Measurements from ENCODE around the gene PTX4. TPM values are rescaled to one million over a fixed set of nuclear protein-coding genes. Genes with fewer than 3 reads are reported as not detected.

Gene PTX4
- total RNA-seq, 1 donor from 2014 or later = not detected

DNA sequence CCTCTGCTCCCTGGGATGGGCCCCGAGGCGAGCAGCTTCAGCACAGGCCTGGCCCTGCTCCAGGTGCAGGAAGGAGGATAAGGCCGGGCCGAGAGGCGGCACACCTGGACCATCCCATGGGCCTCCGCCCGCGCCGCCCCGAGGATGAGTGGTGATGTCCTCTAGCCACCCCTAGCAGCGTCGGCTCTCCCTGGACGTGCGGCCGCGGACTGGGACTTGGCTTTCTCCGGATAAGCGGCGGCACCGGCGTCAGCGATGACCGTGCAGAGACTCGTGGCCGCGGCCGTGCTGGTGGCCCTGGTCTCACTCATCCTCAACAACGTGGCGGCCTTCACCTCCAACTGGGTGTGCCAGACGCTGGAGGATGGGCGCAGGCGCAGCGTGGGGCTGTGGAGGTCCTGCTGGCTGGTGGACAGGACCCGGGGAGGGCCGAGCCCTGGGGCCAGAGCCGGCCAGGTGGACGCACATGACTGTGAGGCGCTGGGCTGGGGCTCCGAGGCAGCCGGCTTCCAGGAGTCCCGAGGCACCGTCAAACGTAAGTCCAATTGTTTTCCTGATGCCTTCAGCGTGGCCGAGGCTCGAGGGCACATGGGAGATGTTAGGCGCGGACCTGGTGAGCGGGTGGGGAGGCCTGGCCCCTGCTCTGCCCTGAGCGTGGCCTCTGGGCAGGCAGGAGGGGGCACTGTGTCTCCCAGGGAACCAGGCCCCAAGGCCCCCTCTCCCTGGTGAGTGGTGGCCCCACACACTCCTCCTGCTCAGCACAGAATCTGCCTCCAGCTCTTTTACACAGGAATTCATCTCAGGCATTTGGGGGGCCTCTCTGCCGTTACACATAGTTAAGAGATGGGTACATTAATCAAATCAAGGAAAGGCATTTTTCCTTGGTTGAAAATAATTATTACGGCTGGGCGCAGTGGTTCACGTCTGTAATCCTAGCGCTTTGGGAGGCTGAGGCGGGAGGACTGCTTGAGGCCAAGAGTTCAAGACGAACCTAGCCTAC is 45.6 kb upstream of the PTX4 start:
- H3K9me3 Mint-ChIP-seq (ENCODE audit: low read depth) = no peaks in the 10 kb centered on the region
- peak overlapping the region; percentile 73 for H3K4me3 Mint-ChIP-seq (ENCODE audit: unreplicated experiment)
- peaks cover 8% of the 10 kb centered on the region for H3K36me3 Mint-ChIP-seq (ENCODE audit: low read depth)
- DNase-seq (ENCODE audit: low spot score) = no peak
- TF ChIP-seq, protein P1, sequence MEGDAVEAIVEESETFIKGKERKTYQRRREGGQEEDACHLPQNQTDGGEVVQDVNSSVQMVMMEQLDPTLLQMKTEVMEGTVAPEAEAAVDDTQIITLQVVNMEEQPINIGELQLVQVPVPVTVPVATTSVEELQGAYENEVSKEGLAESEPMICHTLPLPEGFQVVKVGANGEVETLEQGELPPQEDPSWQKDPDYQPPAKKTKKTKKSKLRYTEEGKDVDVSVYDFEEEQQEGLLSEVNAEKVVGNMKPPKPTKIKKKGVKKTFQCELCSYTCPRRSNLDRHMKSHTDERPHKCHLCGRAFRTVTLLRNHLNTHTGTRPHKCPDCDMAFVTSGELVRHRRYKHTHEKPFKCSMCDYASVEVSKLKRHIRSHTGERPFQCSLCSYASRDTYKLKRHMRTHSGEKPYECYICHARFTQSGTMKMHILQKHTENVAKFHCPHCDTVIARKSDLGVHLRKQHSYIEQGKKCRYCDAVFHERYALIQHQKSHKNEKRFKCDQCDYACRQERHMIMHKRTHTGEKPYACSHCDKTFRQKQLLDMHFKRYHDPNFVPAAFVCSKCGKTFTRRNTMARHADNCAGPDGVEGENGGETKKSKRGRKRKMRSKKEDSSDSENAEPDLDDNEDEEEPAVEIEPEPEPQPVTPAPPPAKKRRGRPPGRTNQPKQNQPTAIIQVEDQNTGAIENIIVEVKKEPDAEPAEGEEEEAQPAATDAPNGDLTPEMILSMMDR (IDR thresholded peaks at IDR 0.05) = no peak
- H3K27ac Mint-ChIP-seq (ENCODE audit: unreplicated experiment) = peak overlapping the region; percentile 87
- H3K27me3 Mint-ChIP-seq (ENCODE audit: low read depth) = no peaks in the 10 kb centered on the region
- H3K4me1 Mint-ChIP-seq (ENCODE audit: low read depth) = peaks cover 52% of the 10 kb centered on the region

DNA sequence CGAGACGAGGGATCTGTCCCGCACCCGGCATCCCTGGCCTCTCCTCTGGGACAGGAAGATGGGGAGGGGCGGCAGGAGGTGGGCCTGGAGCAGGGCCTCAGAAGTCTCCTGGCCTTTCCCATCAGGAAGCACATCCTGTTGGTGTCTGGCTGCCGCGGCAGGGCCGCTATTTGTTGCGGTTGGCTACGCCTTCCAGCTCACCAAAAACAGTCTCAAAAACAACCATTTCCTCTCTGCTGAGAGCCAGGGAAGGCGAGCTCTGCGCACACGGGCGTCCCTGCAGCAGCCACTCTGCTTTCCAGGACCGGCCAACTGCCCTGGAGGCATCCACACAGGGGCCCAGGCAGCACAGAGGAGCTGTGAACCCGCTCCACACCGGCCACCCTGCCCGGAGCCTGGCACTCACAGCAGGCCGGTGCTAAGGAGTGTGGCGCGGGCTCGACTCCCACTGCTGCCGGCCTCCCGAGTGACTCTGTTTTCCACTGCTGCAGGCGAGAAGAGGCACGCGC is 44.8 kb upstream of the PTX4 start, which contains the start of gene TMEM204:
Gene TMEM204 (plus strand): TSS at position 224 of the 509 bp plus-strand sequence. CDS start 610 bp downstream, outside the sequence.
- H3K4me3 Mint-ChIP-seq (ENCODE audit: unreplicated experiment) = peak within 1 kb of the TSS; percentile 73
- TF ChIP-seq, protein P1 (IDR thresholded peaks at IDR 0.05) = no peak
- DNase-seq (ENCODE audit: low spot score) = no peak
- H3K27ac Mint-ChIP-seq (ENCODE audit: unreplicated experiment) = peak within 1 kb of the TSS; percentile 87
- H3K36me3 Mint-ChIP-seq (ENCODE audit: low read depth) = peaks cover 8% of the 10 kb centered on the region
- H3K4me1 Mint-ChIP-seq (ENCODE audit: low read depth) = peaks cover 52% of the 10 kb centered on the region
- no peaks in the 10 kb centered on the region for H3K9me3 Mint-ChIP-seq (ENCODE audit: low read depth)
- no peaks in the 10 kb centered on the region for H3K27me3 Mint-ChIP-seq (ENCODE audit: low read depth)

DNA sequence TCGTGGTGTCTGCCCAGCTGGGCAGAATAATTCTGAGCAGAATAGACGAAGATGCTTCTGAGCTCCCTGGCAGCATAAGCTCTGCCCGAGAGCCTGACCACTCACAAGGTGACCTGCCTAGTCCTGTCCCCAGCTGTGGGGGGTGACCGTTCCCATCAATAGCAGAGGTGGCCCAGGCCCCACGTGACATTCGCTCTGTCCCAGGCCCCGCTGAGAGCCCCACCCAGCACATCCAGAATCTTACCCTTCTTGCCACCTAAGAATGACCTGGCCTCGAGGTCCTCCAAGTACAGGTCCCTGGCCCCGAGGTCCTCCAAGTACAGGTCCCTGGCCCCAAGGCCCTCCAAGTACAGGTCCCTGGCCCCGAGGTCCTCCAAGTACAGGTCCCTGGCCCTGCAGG is 44.0 kb upstream of the PTX4 start:
- Mint-ChIP-seq H3K27me3 (ENCODE audit: low read depth) (no peaks in the 10 kb centered on the region), H3K4me3 (ENCODE audit: unreplicated experiment) (peak overlapping the region; percentile 19), H3K27ac (ENCODE audit: unreplicated experiment) (peak overlapping the region; percentile 87), H3K36me3 (ENCODE audit: low read depth) (peaks cover 6% of the 10 kb centered on the region), H3K4me1 (ENCODE audit: low read depth) (peaks cover 55% of the 10 kb centered on the region), H3K9me3 (ENCODE audit: low read depth) (no peaks in the 10 kb centered on the region)
- DNase-seq (ENCODE audit: low spot score) = no peak
- TF ChIP-seq, protein P1 (IDR thresholded peaks at IDR 0.05) = no peak

DNA sequence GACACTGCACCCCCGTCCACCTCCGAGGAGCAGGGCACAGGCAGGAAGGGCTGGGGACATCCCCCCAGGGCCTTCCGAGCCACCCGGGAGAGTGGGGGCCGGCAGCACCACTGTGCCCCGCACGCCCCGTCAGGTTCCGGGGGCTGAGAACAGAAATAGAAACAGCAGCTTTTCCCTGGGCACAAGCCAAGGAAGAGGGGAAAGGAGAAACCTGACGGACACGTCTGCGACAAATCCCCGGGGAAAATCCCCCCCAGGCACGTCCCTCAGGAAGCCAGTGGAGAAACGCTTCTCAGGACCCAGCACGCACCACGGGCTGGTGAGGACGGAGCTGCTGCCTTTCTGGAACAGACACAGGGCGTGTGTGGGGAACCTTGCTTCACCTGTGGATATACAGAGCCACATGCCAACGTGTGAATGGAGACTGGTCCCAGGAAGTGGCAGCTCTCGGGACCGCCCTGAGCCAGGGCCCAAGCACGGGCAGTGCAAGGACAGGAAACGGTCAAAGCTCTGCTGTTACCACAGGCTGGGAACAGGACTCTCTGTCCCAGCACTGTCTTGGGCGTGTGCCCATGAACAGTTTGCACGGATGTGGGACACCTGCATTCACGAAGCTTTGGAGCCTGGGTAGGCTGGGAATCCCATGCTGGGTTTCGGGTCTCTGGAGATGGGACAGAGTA is 43.5 kb upstream of the PTX4 start:
- peaks cover 55% of the 10 kb centered on the region for H3K4me1 Mint-ChIP-seq (ENCODE audit: low read depth)
- H3K27ac Mint-ChIP-seq (ENCODE audit: unreplicated experiment) = peak overlapping the region; percentile 87
- no peaks in the 10 kb centered on the region for H3K9me3 Mint-ChIP-seq (ENCODE audit: low read depth)
- DNase-seq (ENCODE audit: low spot score) = no peak
- peaks cover 5% of the 10 kb centered on the region for H3K36me3 Mint-ChIP-seq (ENCODE audit: low read depth)
- peak overlapping the region; percentile 19 for H3K4me3 Mint-ChIP-seq (ENCODE audit: unreplicated experiment)
- TF ChIP-seq, protein P1 (IDR thresholded peaks at IDR 0.05) = no peak
- no peaks in the 10 kb centered on the region for H3K27me3 Mint-ChIP-seq (ENCODE audit: low read depth)

DNA sequence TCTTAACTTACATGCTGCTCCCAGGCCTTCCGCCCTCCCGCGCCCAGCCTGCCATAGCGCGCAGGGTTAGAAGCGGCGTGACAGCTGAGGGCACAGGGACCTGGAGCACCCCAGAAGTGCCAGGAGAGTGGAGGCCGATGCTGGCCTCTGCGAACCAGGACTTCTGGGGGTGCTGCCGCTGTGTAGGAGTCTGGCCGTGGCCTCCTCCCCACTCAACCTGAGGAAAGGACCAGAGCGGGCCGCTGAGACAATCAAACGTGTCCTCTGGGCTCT is 42.8 kb upstream of the PTX4 start:
- Mint-ChIP-seq H3K36me3 (ENCODE audit: low read depth) (peaks cover under 1% of the 10 kb centered on the region), H3K27ac (ENCODE audit: unreplicated experiment) (peak overlapping the region; percentile 87), H3K27me3 (ENCODE audit: low read depth) (no peaks in the 10 kb centered on the region), H3K4me1 (ENCODE audit: low read depth) (peaks cover 52% of the 10 kb centered on the region), H3K4me3 (ENCODE audit: unreplicated experiment) (no peak overlapping the region), H3K9me3 (ENCODE audit: low read depth) (no peaks in the 10 kb centered on the region)
- no peak for DNase-seq (ENCODE audit: low spot score)
- TF ChIP-seq, protein P1 (IDR thresholded peaks at IDR 0.05) = no peak

Measured in chondrocyte (in vitro differentiated cells).